ENCODE data around the gene CALHM5.

DNA sequence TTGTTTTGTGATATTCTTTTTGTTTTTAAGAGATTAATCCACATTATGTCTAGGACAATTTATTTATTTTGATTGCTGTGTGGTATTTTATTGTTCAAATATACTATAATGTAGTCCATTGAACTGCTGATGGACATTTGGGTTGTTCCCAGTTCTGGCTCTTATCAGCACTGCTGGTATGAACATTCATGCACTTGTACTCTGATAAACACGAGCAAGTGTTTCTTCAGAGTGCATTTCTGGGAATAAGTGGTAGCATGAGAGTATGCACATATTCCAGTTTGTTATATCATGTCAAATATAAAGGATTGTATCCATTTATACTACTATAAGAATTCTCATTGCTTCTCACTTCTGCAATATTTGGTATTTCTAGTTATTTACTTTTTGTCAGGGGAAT lies 43.1 kb upstream of the CALHM5 start:
- no peak for TF ChIP-seq POLR2A (IDR thresholded peaks at IDR 0.05)
- TF ChIP-seq, protein P1, sequence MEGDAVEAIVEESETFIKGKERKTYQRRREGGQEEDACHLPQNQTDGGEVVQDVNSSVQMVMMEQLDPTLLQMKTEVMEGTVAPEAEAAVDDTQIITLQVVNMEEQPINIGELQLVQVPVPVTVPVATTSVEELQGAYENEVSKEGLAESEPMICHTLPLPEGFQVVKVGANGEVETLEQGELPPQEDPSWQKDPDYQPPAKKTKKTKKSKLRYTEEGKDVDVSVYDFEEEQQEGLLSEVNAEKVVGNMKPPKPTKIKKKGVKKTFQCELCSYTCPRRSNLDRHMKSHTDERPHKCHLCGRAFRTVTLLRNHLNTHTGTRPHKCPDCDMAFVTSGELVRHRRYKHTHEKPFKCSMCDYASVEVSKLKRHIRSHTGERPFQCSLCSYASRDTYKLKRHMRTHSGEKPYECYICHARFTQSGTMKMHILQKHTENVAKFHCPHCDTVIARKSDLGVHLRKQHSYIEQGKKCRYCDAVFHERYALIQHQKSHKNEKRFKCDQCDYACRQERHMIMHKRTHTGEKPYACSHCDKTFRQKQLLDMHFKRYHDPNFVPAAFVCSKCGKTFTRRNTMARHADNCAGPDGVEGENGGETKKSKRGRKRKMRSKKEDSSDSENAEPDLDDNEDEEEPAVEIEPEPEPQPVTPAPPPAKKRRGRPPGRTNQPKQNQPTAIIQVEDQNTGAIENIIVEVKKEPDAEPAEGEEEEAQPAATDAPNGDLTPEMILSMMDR (IDR thresholded peaks at IDR 0.05), result no peak
